ENCODE data around the gene GALNT18. TPM values are rescaled to one million over a fixed set of nuclear protein-coding genes. Genes with fewer than 3 reads are reported as not detected.

The GALNT18 gene
- total RNA-seq, 6 experiments from 2014 or later, result 3.7 to 11.4 (median 7.8) TPM

DNA sequence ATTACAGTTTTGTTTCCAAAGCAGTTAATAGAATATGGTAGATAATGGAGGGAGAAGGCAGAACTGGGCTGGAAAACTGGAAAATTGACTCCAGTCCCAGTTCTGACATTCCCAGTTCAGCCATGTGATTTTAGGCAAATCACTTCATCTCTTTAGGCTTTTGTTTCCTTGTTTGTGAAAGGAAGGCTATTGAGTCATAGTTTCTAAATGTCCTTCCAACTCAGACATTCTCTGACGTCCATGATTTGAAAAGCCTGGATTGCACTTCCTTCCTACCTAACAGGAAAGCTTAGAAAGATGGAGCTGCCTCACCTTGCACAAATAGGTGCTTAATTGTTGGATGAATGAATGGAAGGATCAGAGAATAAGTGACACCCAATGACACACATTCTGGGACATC, 19.8 kb upstream of the GALNT18 start:
- Histone ChIP-seq H3K27ac (no peak overlapping the region), H3K4me3 (no peak overlapping the region), H3K27me3 (no peaks in the 10 kb centered on the region), H3K36me3 (no peaks in the 10 kb centered on the region), H3K4me1 (peaks cover 0 to 12% (median 0%) of the 10 kb centered on the region in 4 donors), H3K9me3 (no peaks in the 10 kb centered on the region)
- 62% methylated on average over 1 of the region's 1 CpG for WGBS (ENCODE audit: insufficient coverage, low coverage, low lambda C conversion rate, missing lambda C conversion rate)
- DNase-seq (no peak), ATAC-seq (peak in 1 of 4 donors; percentile 22)
- TF ChIP-seq, protein P1, sequence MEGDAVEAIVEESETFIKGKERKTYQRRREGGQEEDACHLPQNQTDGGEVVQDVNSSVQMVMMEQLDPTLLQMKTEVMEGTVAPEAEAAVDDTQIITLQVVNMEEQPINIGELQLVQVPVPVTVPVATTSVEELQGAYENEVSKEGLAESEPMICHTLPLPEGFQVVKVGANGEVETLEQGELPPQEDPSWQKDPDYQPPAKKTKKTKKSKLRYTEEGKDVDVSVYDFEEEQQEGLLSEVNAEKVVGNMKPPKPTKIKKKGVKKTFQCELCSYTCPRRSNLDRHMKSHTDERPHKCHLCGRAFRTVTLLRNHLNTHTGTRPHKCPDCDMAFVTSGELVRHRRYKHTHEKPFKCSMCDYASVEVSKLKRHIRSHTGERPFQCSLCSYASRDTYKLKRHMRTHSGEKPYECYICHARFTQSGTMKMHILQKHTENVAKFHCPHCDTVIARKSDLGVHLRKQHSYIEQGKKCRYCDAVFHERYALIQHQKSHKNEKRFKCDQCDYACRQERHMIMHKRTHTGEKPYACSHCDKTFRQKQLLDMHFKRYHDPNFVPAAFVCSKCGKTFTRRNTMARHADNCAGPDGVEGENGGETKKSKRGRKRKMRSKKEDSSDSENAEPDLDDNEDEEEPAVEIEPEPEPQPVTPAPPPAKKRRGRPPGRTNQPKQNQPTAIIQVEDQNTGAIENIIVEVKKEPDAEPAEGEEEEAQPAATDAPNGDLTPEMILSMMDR (IDR thresholded peaks at IDR 0.05), result no peak
- TF ChIP-seq POLR2A (IDR thresholded peaks at IDR 0.05), result no peak
- intact Hi-C loops (cut with DNase I), result no loop called here

DNA sequence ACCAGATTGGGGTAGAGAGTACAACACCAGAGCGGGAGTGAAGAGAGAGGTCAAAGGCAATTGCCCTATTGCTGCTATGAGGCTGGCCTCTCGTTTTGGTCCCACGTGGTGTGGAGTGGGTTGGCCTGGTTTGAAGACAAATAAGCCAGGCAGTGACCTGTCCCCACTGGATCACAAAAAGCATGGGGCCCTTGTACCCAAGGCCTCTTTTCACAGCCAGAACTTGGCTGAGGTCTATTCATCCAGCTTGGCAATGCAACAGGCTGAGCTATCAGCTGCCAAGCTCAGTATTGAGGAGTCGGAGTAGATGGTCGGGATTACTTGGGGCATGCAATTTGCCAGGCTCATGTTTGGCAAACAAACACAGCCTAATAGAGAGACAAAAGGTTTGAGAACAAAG, 19.2 kb upstream of the GALNT18 start:
- no peaks in the 10 kb centered on the region for H3K36me3 ChIP-seq
- ATAC-seq, result peak in 1 of 4 donors; percentile 96

DNA sequence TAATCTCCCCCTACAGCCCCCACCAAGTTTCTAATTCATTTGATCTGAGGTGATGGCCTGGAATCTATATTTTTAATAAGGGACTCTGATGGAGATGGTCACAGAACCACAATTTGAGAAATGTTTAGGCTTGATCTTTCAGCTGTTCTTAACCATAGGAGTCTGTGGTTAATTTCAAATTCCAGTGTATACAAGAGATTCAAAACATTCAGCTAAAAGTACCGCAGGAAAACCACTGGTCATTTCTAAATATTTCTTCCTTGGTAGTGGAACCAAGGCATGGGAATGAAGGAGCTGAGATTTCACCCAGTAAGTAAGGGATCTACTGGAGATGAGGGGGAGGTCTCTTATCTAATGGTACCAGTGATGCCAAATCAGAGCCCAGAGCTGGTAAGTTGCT, 18.3 kb upstream of the GALNT18 start:
- Histone ChIP-seq H3K9me3 (no peaks in the 10 kb centered on the region), H3K36me3 (no peaks in the 10 kb centered on the region), H3K27ac (no peak overlapping the region), H3K27me3 (no peaks in the 10 kb centered on the region), H3K4me3 (no peak overlapping the region), H3K4me1 (peaks cover 0 to 12% (median 0%) of the 10 kb centered on the region in 4 donors)
- intact Hi-C loops (cut with DNase I), result no loop called here
- DNase-seq (no peak), ATAC-seq (no peak)
- no peak for TF ChIP-seq POLR2A (IDR thresholded peaks at IDR 0.05)
- TF ChIP-seq, protein P1 (IDR thresholded peaks at IDR 0.05), result no peak
- WGBS (ENCODE audit: insufficient coverage, low coverage, low lambda C conversion rate, missing lambda C conversion rate), result 88% methylated on average over 1 of the region's 1 CpG

More for the DNA sequence above, 19.2 kb upstream of the GALNT18 start:
- no peak overlapping the region for H3K27ac ChIP-seq
- intact Hi-C loops (cut with DNase I), result no loop called here
- WGBS (ENCODE audit: insufficient coverage, low coverage, low lambda C conversion rate, missing lambda C conversion rate), result 80% methylated on average over 2 of the region's 5 CpGs
- peak in 2 of 3 donors; percentile 80 to 82 for DNase-seq
- TF ChIP-seq POLR2A (IDR thresholded peaks at IDR 0.05), result no peak
- TF ChIP-seq, protein P1 (IDR thresholded peaks at IDR 0.05), result no peak
- H3K4me3 ChIP-seq, result no peak overlapping the region
- H3K9me3 ChIP-seq, result no peaks in the 10 kb centered on the region
- H3K4me1 ChIP-seq, result peaks cover 0 to 12% (median 0%) of the 10 kb centered on the region in 4 donors
- H3K27me3 ChIP-seq, result no peaks in the 10 kb centered on the region

DNA sequence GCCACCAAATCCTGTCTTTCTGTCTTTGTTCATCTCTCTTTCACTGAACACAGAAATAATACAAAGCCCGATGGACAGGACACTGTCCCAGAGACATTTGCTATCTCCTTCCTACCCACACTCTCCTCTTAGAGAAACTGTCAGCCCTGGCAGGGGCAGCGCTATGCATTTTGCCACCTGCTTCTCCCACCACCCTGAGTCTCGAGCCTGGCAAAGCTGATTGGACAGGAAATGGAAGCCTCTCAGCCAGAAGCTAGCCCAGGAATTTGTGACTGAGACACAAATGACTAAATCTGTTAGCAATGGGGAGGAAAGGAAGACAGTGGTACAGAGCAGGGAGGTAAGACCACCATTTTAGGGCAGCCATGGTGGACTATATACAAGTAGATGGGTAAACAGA, 14.9 kb upstream of the GALNT18 start:
- no peak overlapping the region for H3K27ac ChIP-seq
- intact Hi-C loops (cut with DNase I), result no loop called here
- no peaks in the 10 kb centered on the region for H3K27me3 ChIP-seq
- H3K9me3 ChIP-seq, result no peaks in the 10 kb centered on the region
- H3K4me3 ChIP-seq, result no peak overlapping the region
- no peaks in the 10 kb centered on the region for H3K36me3 ChIP-seq
- ATAC-seq, result no peak
- 19% methylated on average over 2 of the region's 3 CpGs for WGBS (ENCODE audit: insufficient coverage, low coverage, low lambda C conversion rate, missing lambda C conversion rate)
- no peak for DNase-seq
- TF ChIP-seq POLR2A (IDR thresholded peaks at IDR 0.05), result no peak
- TF ChIP-seq, protein P1 (IDR thresholded peaks at IDR 0.05), result no peak
- H3K4me1 ChIP-seq, result peaks cover 0 to 12% (median 0%) of the 10 kb centered on the region in 4 donors

DNA sequence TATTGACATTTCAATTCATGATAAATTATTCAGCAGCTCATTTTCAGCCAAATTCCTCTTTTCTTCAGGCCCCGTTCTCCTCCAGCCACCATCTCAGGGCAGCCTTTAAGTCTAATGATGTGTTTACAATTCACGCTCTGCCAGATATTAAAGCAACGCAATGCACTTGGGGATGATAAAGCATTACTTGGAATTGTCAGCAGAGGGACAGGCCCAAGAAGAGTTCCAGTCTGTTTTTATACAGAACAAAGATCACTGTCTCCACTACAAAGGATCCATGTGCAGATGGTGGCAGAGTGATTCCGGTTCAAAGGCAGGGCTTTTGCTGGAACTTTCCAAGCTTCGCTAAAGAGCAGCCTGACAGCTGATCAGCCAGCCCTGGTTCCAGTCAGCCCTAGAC, 13.6 kb upstream of the GALNT18 start:
- no peak for TF ChIP-seq POLR2A (IDR thresholded peaks at IDR 0.05)
- TF ChIP-seq, protein P1 (IDR thresholded peaks at IDR 0.05), result no peak
- Histone ChIP-seq H3K36me3 (no peaks in the 10 kb centered on the region), H3K9me3 (no peaks in the 10 kb centered on the region), H3K27me3 (no peaks in the 10 kb centered on the region), H3K4me1 (peaks cover 0 to 2% (median 0%) of the 10 kb centered on the region in 4 donors), H3K4me3 (no peak overlapping the region), H3K27ac (no peak overlapping the region)
- ATAC-seq (no peak), DNase-seq (no peak)
- WGBS (ENCODE audit: insufficient coverage, low coverage, low lambda C conversion rate, missing lambda C conversion rate), result 54% methylated on average over 3 of the region's 5 CpGs
- intact Hi-C loops (cut with DNase I), result no loop called here

Data from right lobe of liver (tissue), 6 donors.